GM21515 (cell line): ENCODE measurements around the gene DUSP22.
A peak's percentile ranks its signal among the peaks of the same experiment; 100 is the strongest.
"Not testable (repeated sequence)": the region's sequence is repeated elsewhere in the genome, so short reads cannot be mapped to it uniquely, and the experiment has no call there.

Experiments used
- ATAC-seq: cut with Tn5 transposase; IDR thresholded peaks from one replicate; pipeline ENCODE4 v1.9.1; 2021; ENCODE audit not compliant: unreplicated experiment

Gene DUSP22

GRCh38 chr6:279341-280029, 12.8 kb upstream of the DUSP22 start:
- no peak for ATAC-seq

GRCh38 chr6:280775-281468, 11.4 kb upstream of the DUSP22 start:
- ATAC-seq = no peak

DNA sequence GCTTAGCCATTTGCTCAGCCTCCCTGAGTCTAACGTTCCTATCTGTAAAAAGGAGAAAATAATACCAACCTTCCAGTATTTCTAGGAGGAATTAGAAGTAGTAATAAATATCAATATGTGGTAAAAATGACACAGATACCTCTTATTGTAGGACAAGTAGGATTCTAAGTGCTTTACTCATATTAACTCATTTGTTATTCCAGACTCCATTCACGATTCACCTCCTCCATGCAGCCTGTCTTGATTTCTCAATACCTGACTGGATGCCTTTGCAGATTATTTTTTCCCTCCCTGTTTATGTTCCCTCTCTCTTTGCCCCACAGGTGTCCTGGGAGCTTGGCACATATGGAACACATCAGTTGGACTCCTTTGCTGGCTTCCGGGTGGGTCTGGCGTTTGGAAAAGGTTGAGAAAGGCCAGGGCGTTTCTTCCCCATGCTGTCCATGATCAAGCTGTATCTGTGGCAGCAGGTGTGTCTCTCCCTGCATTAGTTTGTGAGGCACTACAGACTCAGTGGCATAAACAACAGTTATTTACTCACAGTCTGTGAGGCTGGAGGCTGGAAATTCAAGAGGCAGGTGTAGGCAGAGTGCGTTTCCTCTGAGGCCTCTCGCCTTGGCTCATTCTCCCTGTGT, 10.7 kb upstream of the DUSP22 start:
- ATAC-seq = no peak

DNA sequence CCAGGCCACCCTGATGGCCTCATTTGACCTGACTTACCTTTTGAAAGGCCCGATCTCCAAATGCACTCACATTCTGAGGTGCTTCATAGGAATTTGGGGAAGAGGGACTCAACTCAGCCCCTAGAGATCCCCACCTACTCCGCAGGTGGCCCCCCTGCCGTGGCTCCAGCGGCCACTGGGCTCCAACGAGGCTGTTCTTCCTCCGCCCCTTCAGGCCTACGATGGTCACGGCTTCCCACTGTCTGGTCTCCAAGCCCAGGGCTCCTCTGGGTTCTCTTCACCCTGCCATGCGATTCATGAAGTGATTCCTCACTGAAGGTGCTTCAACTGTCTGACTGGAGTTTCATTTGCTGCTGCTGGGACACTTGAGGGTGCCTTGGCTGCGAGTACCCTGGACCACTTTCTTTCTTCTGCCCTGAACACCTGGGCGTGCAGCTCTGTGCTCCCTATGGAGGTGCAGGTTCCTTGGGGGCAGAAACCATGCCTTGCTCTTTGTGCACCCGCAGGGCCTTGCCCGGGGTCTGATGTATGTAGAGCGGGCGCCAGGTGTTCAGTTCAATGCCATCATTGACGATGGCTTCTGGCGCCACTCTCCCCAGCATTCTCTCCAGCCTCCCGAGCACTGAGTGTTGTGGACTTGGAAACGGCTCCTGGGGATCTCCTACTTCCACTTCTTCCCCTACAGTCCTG, 10.0 kb upstream of the DUSP22 start:
- no peak for ATAC-seq

DNA sequence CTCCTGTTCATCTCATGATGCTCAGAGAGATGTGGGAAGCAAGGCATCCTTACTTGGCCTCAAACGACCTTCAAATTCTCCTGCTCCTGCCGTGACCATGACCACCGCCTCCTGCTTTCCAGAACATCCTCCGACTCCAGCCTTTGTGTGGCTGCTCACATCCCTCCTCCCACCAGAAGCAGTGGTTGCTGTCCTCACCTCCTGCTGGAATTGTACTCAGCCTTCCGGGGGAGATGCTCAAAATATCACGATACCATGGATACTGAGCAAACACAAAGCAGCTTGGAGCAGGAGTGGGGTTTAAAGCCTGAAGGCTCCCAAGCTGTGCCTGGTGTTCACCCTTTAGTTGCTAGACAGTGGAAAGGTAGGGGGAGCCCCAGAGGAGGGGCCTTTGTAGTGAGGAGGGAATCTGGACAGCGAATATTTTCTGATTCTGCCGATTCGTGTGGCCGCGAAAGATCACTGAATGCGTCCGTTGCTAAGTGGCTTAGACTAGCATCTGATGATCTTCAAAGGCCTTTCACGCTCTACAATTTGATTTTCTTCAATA, 9.3 kb upstream of the DUSP22 start:
- no peak for ATAC-seq

- ATAC-seq = no peak
These were observed 7.8 kb upstream of the DUSP22 start for GRCh38 chr6:284486-284885.

- no peak for ATAC-seq
These were observed 7.1 kb upstream of the DUSP22 start for GRCh38 chr6:285030-285771.

- ATAC-seq = not testable (repeated sequence)
These were observed 6.4 kb upstream of the DUSP22 start for GRCh38 chr6:285902-286301.

DNA sequence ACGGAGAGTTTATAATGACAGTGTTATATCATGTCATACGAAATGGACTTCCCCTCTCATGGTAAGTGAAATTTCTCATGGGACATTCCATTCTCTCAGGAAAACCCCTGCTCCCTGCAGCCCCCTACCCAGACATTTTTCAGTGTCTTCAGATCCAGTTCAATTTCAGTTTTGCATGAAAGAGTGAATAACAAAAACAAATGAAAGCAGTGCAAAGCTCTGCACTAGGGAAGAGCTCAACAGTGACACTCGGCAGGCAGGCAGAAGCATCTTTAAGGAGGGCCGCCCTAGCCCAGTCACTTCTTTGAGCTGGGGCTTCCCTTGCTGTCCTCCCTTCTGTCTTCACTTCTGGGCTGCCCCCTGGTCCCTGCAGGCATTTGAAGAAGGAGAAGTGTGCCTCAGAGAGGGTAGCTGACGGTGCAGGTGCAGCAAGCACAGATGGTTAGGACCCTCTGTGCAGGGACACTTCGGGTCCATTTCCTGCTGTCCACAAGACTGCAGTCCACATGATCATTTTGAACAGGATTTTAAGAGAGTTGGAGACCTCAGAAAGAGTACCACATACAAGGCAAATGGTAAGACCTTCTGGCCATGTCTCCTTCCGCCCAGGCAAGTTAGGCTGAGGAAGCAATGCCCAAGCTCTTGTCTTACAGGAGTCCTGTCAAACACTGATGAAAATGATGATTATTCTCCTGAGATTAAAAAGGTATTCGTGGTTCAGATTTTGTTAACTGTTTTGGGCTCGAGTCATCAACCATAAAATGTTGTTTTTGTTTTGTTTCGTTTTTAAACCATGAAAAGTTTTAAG, 5.4 kb upstream of the DUSP22 start:
- no peak for ATAC-seq

GRCh38 chr6:287489-287860, 4.8 kb upstream of the DUSP22 start:
- no peak for ATAC-seq

DNA sequence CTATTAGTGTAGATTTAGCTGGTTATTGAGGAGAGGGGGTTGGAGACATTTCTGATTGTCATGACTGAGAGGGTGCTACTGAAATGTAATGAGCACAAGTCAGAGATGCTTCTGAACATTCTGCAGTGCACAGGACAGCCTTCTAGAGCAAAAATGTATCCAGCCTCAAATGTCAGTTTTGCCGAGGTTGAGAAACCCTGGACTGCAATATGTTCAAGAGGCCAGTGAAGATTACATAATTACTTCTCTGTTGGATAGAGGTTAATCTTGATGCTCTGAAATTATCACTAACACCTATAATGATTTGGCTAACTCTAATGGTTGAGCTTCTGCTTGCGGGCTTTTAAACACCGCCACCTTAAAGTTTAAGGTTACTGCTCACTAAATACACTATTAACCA, 3.4 kb upstream of the DUSP22 start:
- ATAC-seq = no peak

- no peak for ATAC-seq
These were observed 2.0 kb upstream of the DUSP22 start for GRCh38 chr6:290111-290922.

GRCh38 chr6:291204-291696, 1.0 kb upstream of the DUSP22 start:
- ATAC-seq = no peak

- ATAC-seq = peak; percentile 34
These were observed 362 bp downstream of the DUSP22 start for GRCh38 chr6:292506-293192.

- ATAC-seq = no peak
These were observed 1.2 kb downstream of the DUSP22 start for GRCh38 chr6:293193-294174.

DNA sequence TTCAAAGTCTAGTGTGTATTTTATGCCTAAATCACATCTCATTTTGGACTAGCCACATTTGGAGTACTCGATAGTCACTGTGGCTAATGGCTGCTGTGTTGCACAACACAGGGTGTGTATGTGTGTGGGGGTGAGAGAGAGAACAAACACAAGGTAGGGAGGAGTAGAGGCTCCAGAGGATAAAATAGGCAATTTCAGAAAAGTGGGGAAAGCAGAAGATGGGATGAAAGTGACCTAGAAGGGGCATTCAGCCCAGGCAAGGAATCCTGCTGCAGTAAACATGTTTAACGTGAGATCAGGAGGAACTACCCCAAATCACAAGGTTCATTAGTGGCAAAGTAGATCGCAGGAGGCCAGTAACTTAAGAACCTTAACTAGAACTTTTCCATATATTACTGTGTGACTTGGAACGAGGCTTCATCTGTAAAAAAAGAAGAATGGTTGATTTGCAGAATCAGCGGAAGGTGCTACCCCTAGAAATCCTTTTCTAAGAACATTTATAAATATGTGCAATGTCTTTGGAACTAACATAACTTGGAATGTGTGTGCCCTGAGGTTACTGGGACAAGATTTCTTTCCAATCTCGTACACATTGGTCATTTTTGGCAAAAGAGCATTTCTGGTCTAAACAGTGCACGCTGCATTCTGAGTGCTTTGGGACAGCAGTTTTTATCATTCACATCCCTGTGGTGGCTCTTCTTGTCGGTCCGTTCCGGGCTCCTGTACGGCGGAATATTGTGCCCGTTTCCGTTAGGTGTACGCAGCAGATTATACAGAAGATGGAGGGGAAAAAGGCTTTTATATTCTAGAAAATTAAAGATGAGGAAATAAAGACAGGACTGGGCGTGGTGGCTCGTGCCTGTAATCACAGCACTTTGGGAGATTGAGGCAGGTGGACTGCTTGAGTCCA, 2.6 kb downstream of the DUSP22 start:
- no peak for ATAC-seq
